Tibial nerve (tissue), 3 donors: ENCODE data around the gene PKNOX2.

Source experiments
- POLR2A ChIP-seq, 2 donors: fragments of 450-650 bp; IDR thresholded peaks; one replicate each; pipeline ENCODE4 v1.6.1; 2017; ENCODE audit warnings: antibody characterized with exemption in 2 of 2, mild to moderate bottlenecking in 2 of 2, moderate library complexity in 2 of 2
- TF ChIP-seq, protein P1 (sequence below), 5 experiments: fragments of 200-600 bp in 3 of 5; fragments of 450-650 bp in 2 of 5; sonication (generic) in 3 of 5; IDR thresholded peaks; one replicate each; pipeline ENCODE4 v1.5.1; 2016 to 2019; ENCODE audit warnings: antibody characterized with exemption in 5 of 5, mild to moderate bottlenecking in 3 of 5, moderate library complexity in 2 of 5

DNA sequence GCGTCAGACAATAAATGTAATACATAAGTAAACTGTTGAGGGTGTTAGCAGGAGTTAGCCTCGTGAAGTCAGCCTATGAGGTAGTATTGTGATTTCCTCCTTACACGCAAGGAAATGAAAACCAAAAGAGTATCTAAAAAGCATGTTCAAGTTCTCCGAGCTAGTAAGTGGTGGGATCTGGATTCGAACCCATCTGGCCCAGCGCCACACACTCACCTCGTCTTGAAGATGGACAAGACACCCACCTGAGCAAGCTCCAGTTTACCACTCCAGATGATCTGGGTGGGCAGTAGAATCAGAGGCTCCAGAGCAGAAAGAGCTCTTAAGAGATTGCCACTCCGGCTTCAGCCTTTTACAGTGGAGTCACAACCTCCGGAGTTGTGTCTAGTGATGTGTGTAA, 140.3 kb downstream of the PKNOX2 start:
- no peak for TF ChIP-seq POLR2A (IDR thresholded peaks at IDR 0.05)
- TF ChIP-seq, protein P1, sequence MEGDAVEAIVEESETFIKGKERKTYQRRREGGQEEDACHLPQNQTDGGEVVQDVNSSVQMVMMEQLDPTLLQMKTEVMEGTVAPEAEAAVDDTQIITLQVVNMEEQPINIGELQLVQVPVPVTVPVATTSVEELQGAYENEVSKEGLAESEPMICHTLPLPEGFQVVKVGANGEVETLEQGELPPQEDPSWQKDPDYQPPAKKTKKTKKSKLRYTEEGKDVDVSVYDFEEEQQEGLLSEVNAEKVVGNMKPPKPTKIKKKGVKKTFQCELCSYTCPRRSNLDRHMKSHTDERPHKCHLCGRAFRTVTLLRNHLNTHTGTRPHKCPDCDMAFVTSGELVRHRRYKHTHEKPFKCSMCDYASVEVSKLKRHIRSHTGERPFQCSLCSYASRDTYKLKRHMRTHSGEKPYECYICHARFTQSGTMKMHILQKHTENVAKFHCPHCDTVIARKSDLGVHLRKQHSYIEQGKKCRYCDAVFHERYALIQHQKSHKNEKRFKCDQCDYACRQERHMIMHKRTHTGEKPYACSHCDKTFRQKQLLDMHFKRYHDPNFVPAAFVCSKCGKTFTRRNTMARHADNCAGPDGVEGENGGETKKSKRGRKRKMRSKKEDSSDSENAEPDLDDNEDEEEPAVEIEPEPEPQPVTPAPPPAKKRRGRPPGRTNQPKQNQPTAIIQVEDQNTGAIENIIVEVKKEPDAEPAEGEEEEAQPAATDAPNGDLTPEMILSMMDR (IDR thresholded peaks at IDR 0.05), result no peak
